Measurements from ENCODE around the gene CCDC40.

Gene CCDC40

GRCh38 chr17:80091376-80091775, 54.9 kb downstream of the CCDC40 start:
- no peak for DNase-seq (ENCODE audit: extremely low read depth, insufficient read length)
- Histone ChIP-seq H3K4me3 (replicated peaks; ENCODE audit: low read depth, low read length) (no peak overlapping the region), H3K27me3 (replicated peaks; ENCODE audit: control insufficient read depth, insufficient read depth, low read length) (no peaks in the 10 kb centered on the region), H3K36me3 (ENCODE audit: control insufficient read depth, insufficient read depth, low read length) (no peaks in the 10 kb centered on the region)
- no peak for TF ChIP-seq CTCF (IDR thresholded peaks at IDR 0.05; ENCODE audit: insufficient read depth, low read length, poor library complexity, severe bottlenecking)

GRCh38 chr17:80092959-80093358, 56.5 kb downstream of the CCDC40 start:
- no peak for DNase-seq (ENCODE audit: extremely low read depth, insufficient read length)
- Histone ChIP-seq H3K27me3 (replicated peaks; ENCODE audit: control insufficient read depth, insufficient read depth, low read length) (no peaks in the 10 kb centered on the region), H3K36me3 (ENCODE audit: control insufficient read depth, insufficient read depth, low read length) (no peaks in the 10 kb centered on the region), H3K4me3 (replicated peaks; ENCODE audit: low read depth, low read length) (no peak overlapping the region)
- no peak for TF ChIP-seq CTCF (IDR thresholded peaks at IDR 0.05; ENCODE audit: insufficient read depth, low read length, poor library complexity, severe bottlenecking)

GRCh38 chr17:80095038-80095843, 58.8 kb downstream of the CCDC40 start:
- no peak for TF ChIP-seq CTCF (IDR thresholded peaks at IDR 0.05; ENCODE audit: insufficient read depth, low read length, poor library complexity, severe bottlenecking)

DNA sequence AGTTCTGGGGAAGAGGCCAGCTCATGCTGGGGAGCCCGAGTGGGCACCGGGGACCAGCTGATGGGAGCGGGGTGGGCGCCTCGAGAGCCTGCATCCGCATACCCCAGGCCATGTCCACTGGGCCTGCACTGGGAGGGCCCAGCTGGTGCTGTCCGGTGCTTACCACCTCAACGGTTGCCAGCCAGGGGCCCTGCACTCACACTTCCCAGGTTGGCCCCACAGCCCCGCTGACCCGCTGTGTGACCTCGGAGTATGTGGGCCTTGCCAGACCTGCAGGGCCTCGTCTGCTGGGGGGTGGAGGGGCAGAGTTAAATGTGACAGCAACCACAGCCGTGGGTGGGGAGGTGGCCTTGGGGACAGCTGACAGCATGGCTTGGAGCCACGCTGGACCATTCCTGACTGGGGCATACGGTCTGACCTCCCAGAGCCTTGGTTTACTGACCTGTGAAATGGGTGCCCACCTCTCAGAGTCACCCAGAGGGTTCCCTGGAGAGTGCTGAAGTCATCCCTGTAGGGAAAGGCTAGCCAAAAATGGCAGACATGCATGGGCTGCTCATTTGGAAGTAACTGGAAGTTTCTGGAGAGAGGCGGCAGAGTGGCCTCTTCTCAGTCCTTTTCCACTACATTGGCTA, 59.5 kb downstream of the CCDC40 start:
- Histone ChIP-seq H3K4me3 (replicated peaks; ENCODE audit: low read depth, low read length) (no peak overlapping the region), H3K36me3 (ENCODE audit: control insufficient read depth, insufficient read depth, low read length) (no peaks in the 10 kb centered on the region), H3K27me3 (replicated peaks; ENCODE audit: control insufficient read depth, insufficient read depth, low read length) (no peaks in the 10 kb centered on the region)
- no peak for TF ChIP-seq CTCF (IDR thresholded peaks at IDR 0.05; ENCODE audit: insufficient read depth, low read length, poor library complexity, severe bottlenecking)
- DNase-seq (ENCODE audit: extremely low read depth, insufficient read length), result no peak

More at GRCh38 chr17:80095038-80095843, 58.8 kb downstream of the CCDC40 start:
- H3K36me3 ChIP-seq (ENCODE audit: control insufficient read depth, insufficient read depth, low read length), result no peaks in the 10 kb centered on the region
- H3K27me3 ChIP-seq (replicated peaks; ENCODE audit: control insufficient read depth, insufficient read depth, low read length), result no peaks in the 10 kb centered on the region
- no peak overlapping the region for H3K4me3 ChIP-seq (replicated peaks; ENCODE audit: low read depth, low read length)
- DNase-seq (ENCODE audit: extremely low read depth, insufficient read length), result no peak

GRCh38 chr17:80096561-80097021, 60.1 kb downstream of the CCDC40 start:
- H3K27me3 ChIP-seq (replicated peaks; ENCODE audit: control insufficient read depth, insufficient read depth, low read length), result no peaks in the 10 kb centered on the region
- H3K4me3 ChIP-seq (replicated peaks; ENCODE audit: low read depth, low read length), result no peak overlapping the region
- no peak for DNase-seq (ENCODE audit: extremely low read depth, insufficient read length)
- H3K36me3 ChIP-seq (ENCODE audit: control insufficient read depth, insufficient read depth, low read length), result no peaks in the 10 kb centered on the region
- TF ChIP-seq CTCF (IDR thresholded peaks at IDR 0.05; ENCODE audit: insufficient read depth, low read length, poor library complexity, severe bottlenecking), result no peak

All from GM06990 (cell line).